Activated CD4-positive, alpha-beta T cell treated with anti-CD3 and anti-CD28 coated beads, Interleukin-2, amount 50 U/mL, for 4 hours (primary cell): ENCODE measurements around the gene PTPRR.
A peak's percentile ranks its signal among the peaks of the same experiment; 100 is the strongest.

Experiments
- DNase-seq, 2 experiments: peaks; one replicate each; pipeline ENCODE4 v3.0.0-alpha.2; 2020

The PTPRR gene

DNA sequence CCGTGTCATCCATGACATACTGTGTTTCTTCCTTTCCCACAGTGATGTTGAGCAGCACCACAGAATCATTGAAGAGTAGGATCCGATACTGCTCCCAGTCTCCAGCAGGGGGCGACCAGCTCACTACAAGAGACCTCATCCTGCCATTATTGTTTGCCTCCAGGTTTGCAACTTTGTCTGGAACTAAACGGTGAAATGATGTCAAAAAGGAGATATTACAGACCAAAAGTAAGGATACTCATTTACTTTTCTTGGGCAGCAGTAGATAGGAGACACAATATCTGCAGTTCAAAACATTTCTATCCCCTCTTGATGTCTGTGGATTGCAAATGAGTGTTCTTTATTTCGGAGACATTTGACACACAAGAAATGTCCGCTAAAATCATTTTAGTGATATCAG lies 330.5 kb downstream of the PTPRR start:
- peak; percentile 17 to 26 for DNase-seq
